GM06990 (cell line): ENCODE data around the gene ASAP2.

Experiments used
- DNase-seq: peaks from one replicate; pipeline ENCODE4 v3.0.0-alpha.2; 2011; ENCODE audit not compliant: insufficient read length; ENCODE audit errors: extremely low read depth
- H3K27me3 ChIP-seq: replicated peaks from 2 replicates; pipeline ENCODE4 v1.6.0; 2011; ENCODE audit warnings: low read length; ENCODE audit not compliant: control insufficient read depth, insufficient read depth
- H3K36me3 ChIP-seq: 2 replicates; pipeline ENCODE4 v1.5.1; 2011; ENCODE audit warnings: low read length; ENCODE audit not compliant: control insufficient read depth, insufficient read depth
- H3K4me3 ChIP-seq: replicated peaks from 2 replicates; pipeline ENCODE4 v1.5.1; 2011; ENCODE audit warnings: low read depth, mild to moderate bottlenecking, control low read depth, low read length
- CTCF ChIP-seq: IDR thresholded peaks from 2 replicates; pipeline ENCODE4 v1.5.1; 2011; ENCODE audit warnings: low read length, control low read depth, mild to moderate bottlenecking, inconsistent platforms; ENCODE audit not compliant: insufficient read depth, poor library complexity, severe bottlenecking

ASAP2 gene

DNA sequence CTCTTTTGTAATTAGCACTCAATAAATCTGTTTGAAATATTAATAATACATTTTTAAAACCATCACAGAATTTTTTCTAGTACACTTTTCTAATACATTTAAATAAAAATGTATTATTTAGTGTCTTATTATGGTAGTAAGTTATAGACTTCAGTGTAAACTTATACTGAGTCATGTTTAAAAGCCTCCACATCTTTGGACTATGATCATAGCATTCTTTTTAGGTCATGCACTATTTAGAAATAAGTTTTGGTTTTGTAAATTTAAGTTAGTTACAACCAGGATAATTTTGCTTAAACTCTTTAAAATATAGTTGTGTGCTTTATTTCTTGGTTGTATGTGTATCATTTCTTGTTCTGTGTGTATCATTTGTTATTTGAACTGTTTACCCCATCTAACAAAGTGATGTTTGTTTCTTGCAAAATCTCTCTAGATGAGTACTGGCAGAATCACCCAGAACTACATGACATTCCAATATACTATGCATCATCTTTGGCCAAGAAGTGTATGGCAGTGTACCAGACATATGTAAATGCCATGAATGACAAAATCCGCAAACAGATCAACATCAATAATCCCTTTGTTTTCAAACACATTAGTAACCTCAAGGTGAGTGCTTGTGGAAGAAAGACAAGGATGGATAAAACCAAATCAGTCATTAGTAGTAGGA lies 233.6 kb downstream of the ASAP2 start:
- no peaks in the 10 kb centered on the region for H3K27me3 ChIP-seq
- DNase-seq: no peak
- no peak overlapping the region for H3K4me3 ChIP-seq
- H3K36me3 ChIP-seq: peaks cover 18% of the 10 kb centered on the region
- TF ChIP-seq CTCF: no peak

- no peak for DNase-seq
- Histone ChIP-seq H3K4me3 (no peak overlapping the region), H3K27me3 (no peaks in the 10 kb centered on the region), H3K36me3 (peaks cover 20% of the 10 kb centered on the region)
- TF ChIP-seq CTCF: no peak
Observed at GRCh38 chr2:9441556-9441955, 234.9 kb downstream of the ASAP2 start.

DNA sequence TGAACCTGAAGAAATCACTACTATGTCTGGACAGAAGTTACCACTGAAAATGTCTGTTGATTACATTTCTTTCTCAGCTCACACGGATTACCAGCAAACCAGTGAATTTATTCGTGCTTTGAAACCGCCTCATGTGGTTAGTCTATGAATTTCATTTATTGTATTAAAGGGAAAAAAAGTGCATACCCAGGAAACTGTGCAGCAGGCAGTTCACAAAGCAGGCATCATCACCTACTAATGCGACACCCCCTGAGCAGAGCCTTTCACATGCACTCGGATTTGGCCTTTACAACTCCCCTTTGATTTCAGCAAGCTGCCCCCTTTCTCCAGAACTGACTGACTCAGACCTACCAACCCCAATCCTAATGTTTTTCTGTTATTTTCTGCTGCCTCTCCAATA lies 236.9 kb downstream of the ASAP2 start:
- DNase-seq: no peak
- H3K36me3 ChIP-seq: peaks cover 18% of the 10 kb centered on the region

GRCh38 chr2:9445089-9445488 lies 238.5 kb downstream of the ASAP2 start:
- Histone ChIP-seq H3K36me3 (peaks cover 20% of the 10 kb centered on the region), H3K4me3 (no peak overlapping the region), H3K27me3 (no peaks in the 10 kb centered on the region)
- DNase-seq: no peak
- TF ChIP-seq CTCF: no peak

More for the DNA sequence above, 236.9 kb downstream of the ASAP2 start:
- no peak overlapping the region for H3K4me3 ChIP-seq
- H3K27me3 ChIP-seq: no peaks in the 10 kb centered on the region
- TF ChIP-seq CTCF: no peak

DNA sequence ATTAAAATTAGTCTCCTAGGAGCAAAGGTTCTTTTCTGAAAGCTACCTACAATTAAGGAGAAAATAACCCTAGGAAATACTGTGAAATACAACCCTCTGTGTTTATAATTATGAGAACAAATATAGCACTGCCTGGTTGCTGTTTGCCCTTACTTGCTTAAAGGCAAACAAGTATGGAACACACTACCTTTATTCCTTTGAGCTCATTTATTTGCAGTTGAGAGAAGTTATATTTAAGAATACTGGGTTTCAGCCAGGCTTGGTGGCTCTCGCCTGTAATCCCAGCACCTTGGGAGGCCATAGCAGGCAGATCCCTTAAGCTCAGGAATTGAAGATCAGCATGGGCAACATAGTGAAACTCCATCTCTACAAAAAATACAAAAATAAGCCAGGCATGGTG lies 244.6 kb downstream of the ASAP2 start:
- H3K27me3 ChIP-seq: no peaks in the 10 kb centered on the region
- no peak for DNase-seq
- H3K4me3 ChIP-seq: no peak overlapping the region
- peaks cover 9% of the 10 kb centered on the region for H3K36me3 ChIP-seq
- TF ChIP-seq CTCF: no peak
